Erythroblast (primary cell): ENCODE results near the gene PTPRN2.

ENCODE experiments used
- GATA1 ChIP-seq: IDR thresholded peaks from 2 replicates; pipeline ENCODE4 v1.6.1; 2011; ENCODE audit warnings: low read depth, mild to moderate bottlenecking, control low read depth, low read length, moderate library complexity
- POLR2A ChIP-seq: IDR thresholded peaks from 2 replicates; pipeline ENCODE4 v1.6.1; 2011; ENCODE audit warnings: mild to moderate bottlenecking, low read length

- no peak for TF ChIP-seq POLR2A
- TF ChIP-seq GATA1: no peak
Measured at GRCh38 chr7:157809154-157809862, 778.3 kb downstream of the PTPRN2 start.
